ENCODE results near the gene SDR39U1.

Gene SDR39U1

DNA sequence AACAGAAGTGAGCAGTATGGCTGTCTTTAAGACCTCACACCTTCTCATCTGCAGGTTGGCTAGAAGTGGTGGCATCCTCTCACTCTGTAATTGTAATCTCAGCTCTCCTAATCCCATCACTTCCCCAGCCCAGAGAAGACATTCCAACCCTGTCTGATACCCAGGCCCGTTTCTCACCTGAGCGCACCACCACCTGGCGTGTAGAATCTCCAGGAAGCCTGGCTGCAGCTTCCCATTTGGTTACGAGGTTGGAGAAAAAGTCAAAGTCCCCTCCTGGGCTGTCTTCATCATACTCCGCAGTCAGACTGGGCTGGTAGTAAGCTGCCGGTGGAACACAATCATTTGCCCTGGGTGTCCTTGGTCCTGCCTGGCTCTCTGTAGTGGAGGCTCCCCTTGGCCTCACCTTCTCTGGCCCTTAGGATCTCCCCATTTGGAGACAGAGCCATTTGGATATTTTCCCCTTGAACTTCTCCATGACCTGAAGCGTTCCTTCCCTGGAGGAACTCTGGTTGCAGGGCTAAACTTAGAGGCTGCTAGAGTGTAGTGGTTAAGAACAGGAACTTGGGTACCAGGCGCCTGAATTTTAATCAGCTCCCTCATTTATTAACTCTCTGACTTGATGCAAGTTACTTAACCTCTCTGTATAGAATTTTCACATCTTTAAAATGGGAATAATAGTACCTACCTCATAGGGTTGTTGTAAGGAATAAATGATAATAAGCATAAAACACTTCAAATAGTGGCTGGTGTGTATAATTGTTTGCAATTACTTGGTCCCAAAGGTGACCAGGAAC lies 1.8 kb downstream of the SDR39U1 start:
- no peaks in the 10 kb centered on the region for H3K27me3 ChIP-seq (ENCODE audit: control insufficient read depth, insufficient read depth, low read length)
- no peak overlapping the region for H3K27ac ChIP-seq (ENCODE audit: low read depth, low read length)
- H3K36me3 ChIP-seq (ENCODE audit: control insufficient read depth, insufficient read depth, low read length) = peaks cover 52% of the 10 kb centered on the region
- no peaks in the 10 kb centered on the region for H3K9me3 ChIP-seq (ENCODE audit: control insufficient read depth, insufficient read depth, low read depth, low read length)
- no peaks in the 10 kb centered on the region for H3K4me1 ChIP-seq (ENCODE audit: control insufficient read depth, insufficient read depth, low read length)
- no peak overlapping the region for H3K9ac ChIP-seq (ENCODE audit: low read length)
- H3K4me3 ChIP-seq (ENCODE audit: low read depth, low read length) = no peak overlapping the region

DNA sequence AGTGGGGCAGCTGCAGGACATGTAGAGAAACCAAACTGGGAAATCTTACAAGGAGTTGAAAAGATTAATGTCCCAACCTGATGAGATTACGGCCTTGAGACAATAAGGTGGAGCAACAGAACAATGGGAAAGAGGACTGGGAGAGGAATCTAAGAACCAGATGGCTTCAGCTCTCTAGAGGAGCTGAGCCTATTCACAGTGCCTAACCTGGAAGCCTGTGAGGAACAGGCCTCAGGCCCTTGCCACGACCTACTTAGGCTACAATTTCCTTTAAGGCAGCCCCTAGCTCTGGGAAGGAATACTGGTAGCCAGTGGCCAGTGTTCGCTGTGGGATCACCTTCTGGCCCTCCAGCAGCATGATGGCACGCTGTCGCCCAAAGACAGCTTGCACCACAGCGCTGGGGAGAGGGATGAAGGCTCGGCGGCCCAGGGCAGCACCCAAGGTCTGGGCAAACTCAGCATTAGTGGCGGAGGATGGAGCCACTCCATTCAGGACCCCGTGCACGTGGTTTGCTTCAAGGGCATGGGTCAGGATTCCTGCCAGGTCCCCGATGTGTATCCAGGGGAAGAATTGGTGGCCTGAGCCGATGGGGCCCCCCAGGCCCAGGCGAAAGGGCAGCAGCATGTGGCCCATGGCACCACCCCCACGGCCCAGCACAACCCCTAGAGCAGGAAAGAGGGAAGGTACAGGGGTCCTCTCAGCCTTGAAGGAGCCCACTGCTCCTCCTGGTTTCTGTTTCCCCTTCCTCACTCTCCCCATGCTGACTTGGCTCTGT lies 2.6 kb downstream of the SDR39U1 start:
- Histone ChIP-seq H3K36me3 (ENCODE audit: control insufficient read depth, insufficient read depth, low read length) (peaks cover 52% of the 10 kb centered on the region), H3K27ac (ENCODE audit: low read depth, low read length) (no peak overlapping the region), H3K4me3 (ENCODE audit: low read depth, low read length) (no peak overlapping the region), H3K4me1 (ENCODE audit: control insufficient read depth, insufficient read depth, low read length) (no peaks in the 10 kb centered on the region), H3K9ac (ENCODE audit: low read length) (no peak overlapping the region), H3K27me3 (ENCODE audit: control insufficient read depth, insufficient read depth, low read length) (no peaks in the 10 kb centered on the region), H3K9me3 (ENCODE audit: control insufficient read depth, insufficient read depth, low read depth, low read length) (no peaks in the 10 kb centered on the region)

DNA sequence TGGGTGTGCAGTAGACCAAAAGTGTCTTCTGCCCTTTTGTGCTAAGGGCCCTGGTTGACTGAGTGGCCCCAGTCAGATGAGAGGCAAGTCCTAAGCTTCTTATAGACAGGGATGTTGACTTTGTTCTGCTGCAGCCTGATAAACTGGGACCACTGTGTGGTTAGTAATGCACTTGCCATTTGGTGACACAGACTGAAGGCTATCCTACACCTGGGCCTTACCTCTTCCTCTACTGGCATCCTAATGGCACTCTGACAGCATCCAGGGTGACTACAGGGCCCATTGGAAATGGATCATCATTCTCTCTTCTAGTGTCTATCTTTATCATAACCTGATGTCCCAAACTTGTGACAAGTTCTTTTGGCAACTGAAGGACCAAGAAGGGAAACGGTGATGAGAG lies 3.3 kb downstream of the SDR39U1 start:
- Histone ChIP-seq H3K4me3 (ENCODE audit: low read depth, low read length) (no peak overlapping the region), H3K27ac (ENCODE audit: low read depth, low read length) (no peak overlapping the region), H3K4me1 (ENCODE audit: control insufficient read depth, insufficient read depth, low read length) (no peaks in the 10 kb centered on the region), H3K36me3 (ENCODE audit: control insufficient read depth, insufficient read depth, low read length) (peaks cover 52% of the 10 kb centered on the region), H3K9ac (ENCODE audit: low read length) (no peak overlapping the region), H3K9me3 (ENCODE audit: control insufficient read depth, insufficient read depth, low read depth, low read length) (no peaks in the 10 kb centered on the region), H3K27me3 (ENCODE audit: control insufficient read depth, insufficient read depth, low read length) (no peaks in the 10 kb centered on the region)

- no peaks in the 10 kb centered on the region for H3K9me3 ChIP-seq (ENCODE audit: control insufficient read depth, insufficient read depth, low read depth, low read length)
- H3K27me3 ChIP-seq (ENCODE audit: control insufficient read depth, insufficient read depth, low read length) = no peaks in the 10 kb centered on the region
- no peak overlapping the region for H3K4me3 ChIP-seq (ENCODE audit: low read depth, low read length)
- H3K36me3 ChIP-seq (ENCODE audit: control insufficient read depth, insufficient read depth, low read length) = peaks cover 57% of the 10 kb centered on the region
- H3K27ac ChIP-seq (ENCODE audit: low read depth, low read length) = no peak overlapping the region
- no peaks in the 10 kb centered on the region for H3K4me1 ChIP-seq (ENCODE audit: control insufficient read depth, insufficient read depth, low read length)
- H3K9ac ChIP-seq (ENCODE audit: low read length) = no peak overlapping the region
Observed at GRCh38 chr14:24438223-24439097, 4.1 kb downstream of the SDR39U1 start.

- Histone ChIP-seq H3K9ac (ENCODE audit: low read length) (no peak overlapping the region), H3K4me1 (ENCODE audit: control insufficient read depth, insufficient read depth, low read length) (no peaks in the 10 kb centered on the region), H3K27ac (ENCODE audit: low read depth, low read length) (no peak overlapping the region), H3K9me3 (ENCODE audit: control insufficient read depth, insufficient read depth, low read depth, low read length) (no peaks in the 10 kb centered on the region), H3K27me3 (ENCODE audit: control insufficient read depth, insufficient read depth, low read length) (no peaks in the 10 kb centered on the region), H3K36me3 (ENCODE audit: control insufficient read depth, insufficient read depth, low read length) (peaks cover 65% of the 10 kb centered on the region), H3K4me3 (ENCODE audit: low read depth, low read length) (no peak overlapping the region)
Observed at GRCh38 chr14:24437736-24438067, 4.9 kb downstream of the SDR39U1 start.

- Histone ChIP-seq H3K27ac (ENCODE audit: low read depth, low read length) (no peak overlapping the region), H3K4me1 (ENCODE audit: control insufficient read depth, insufficient read depth, low read length) (no peaks in the 10 kb centered on the region), H3K27me3 (ENCODE audit: control insufficient read depth, insufficient read depth, low read length) (no peaks in the 10 kb centered on the region), H3K9me3 (ENCODE audit: control insufficient read depth, insufficient read depth, low read depth, low read length) (no peaks in the 10 kb centered on the region), H3K4me3 (ENCODE audit: low read depth, low read length) (no peak overlapping the region), H3K9ac (ENCODE audit: low read length) (no peak overlapping the region), H3K36me3 (ENCODE audit: control insufficient read depth, insufficient read depth, low read length) (peaks cover 69% of the 10 kb centered on the region)
Observed at GRCh38 chr14:24437020-24437735, 5.4 kb downstream of the SDR39U1 start.

- Histone ChIP-seq H3K36me3 (ENCODE audit: control insufficient read depth, insufficient read depth, low read length) (peaks cover 69% of the 10 kb centered on the region), H3K9ac (ENCODE audit: low read length) (no peak overlapping the region), H3K4me3 (ENCODE audit: low read depth, low read length) (no peak overlapping the region)
Observed at GRCh38 chr14:24436355-24437019, 6.1 kb downstream of the SDR39U1 start.

GRCh38 chr14:24435998-24436354 lies 6.6 kb downstream of the SDR39U1 start:
- Histone ChIP-seq H3K4me1 (ENCODE audit: control insufficient read depth, insufficient read depth, low read length) (peaks cover 9% of the 10 kb centered on the region), H3K9me3 (ENCODE audit: control insufficient read depth, insufficient read depth, low read depth, low read length) (no peaks in the 10 kb centered on the region), H3K27me3 (ENCODE audit: control insufficient read depth, insufficient read depth, low read length) (no peaks in the 10 kb centered on the region), H3K4me3 (ENCODE audit: low read depth, low read length) (no peak overlapping the region), H3K27ac (ENCODE audit: low read depth, low read length) (no peak overlapping the region), H3K9ac (ENCODE audit: low read length) (no peak overlapping the region), H3K36me3 (ENCODE audit: control insufficient read depth, insufficient read depth, low read length) (peaks cover 65% of the 10 kb centered on the region)

More at GRCh38 chr14:24436355-24437019, 6.1 kb downstream of the SDR39U1 start:
- Histone ChIP-seq H3K27ac (ENCODE audit: low read depth, low read length) (no peak overlapping the region), H3K4me1 (ENCODE audit: control insufficient read depth, insufficient read depth, low read length) (peaks cover 4% of the 10 kb centered on the region), H3K27me3 (ENCODE audit: control insufficient read depth, insufficient read depth, low read length) (no peaks in the 10 kb centered on the region), H3K9me3 (ENCODE audit: control insufficient read depth, insufficient read depth, low read depth, low read length) (no peaks in the 10 kb centered on the region)

DNA sequence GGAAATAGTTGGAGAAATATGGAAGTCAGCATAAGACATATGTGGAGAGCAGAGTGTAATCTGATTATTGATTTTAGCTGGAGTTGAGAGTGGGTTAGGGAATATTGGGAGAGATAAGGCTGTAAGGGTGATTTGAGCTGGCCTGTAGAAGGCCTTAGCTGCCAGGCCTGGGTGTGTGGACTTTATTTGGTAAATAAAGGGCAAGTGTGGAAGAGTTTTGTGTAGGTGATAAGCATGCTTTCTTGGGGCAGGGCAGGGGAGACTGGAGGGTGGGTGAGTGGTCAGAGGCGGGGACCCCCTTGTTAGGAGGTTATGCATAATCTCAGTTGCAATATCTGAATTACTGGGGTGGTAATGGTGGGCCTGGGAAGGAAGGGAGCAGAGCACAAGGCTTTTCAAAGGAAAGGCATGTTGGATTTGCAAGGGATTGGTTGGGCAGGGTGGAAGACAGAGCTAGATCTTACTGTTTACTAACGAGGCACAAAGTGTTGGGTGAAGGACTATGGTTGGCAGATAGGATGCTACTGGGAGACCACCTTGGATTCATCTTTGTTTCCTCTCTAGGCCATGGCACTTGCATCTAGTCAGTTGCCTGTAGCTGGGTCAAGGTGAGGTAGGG lies 7.3 kb downstream of the SDR39U1 start:
- Histone ChIP-seq H3K9me3 (ENCODE audit: control insufficient read depth, insufficient read depth, low read depth, low read length) (no peaks in the 10 kb centered on the region), H3K4me1 (ENCODE audit: control insufficient read depth, insufficient read depth, low read length) (peaks cover 12% of the 10 kb centered on the region), H3K27me3 (ENCODE audit: control insufficient read depth, insufficient read depth, low read length) (no peaks in the 10 kb centered on the region), H3K27ac (ENCODE audit: low read depth, low read length) (no peak overlapping the region), H3K9ac (ENCODE audit: low read length) (no peak overlapping the region), H3K36me3 (ENCODE audit: control insufficient read depth, insufficient read depth, low read length) (peaks cover 58% of the 10 kb centered on the region), H3K4me3 (ENCODE audit: low read depth, low read length) (no peak overlapping the region)

GRCh38 chr14:24434676-24435075 lies 7.9 kb downstream of the SDR39U1 start:
- Histone ChIP-seq H3K27me3 (ENCODE audit: control insufficient read depth, insufficient read depth, low read length) (no peaks in the 10 kb centered on the region), H3K36me3 (ENCODE audit: control insufficient read depth, insufficient read depth, low read length) (peaks cover 52% of the 10 kb centered on the region), H3K9ac (ENCODE audit: low read length) (no peak overlapping the region), H3K27ac (ENCODE audit: low read depth, low read length) (no peak overlapping the region), H3K4me1 (ENCODE audit: control insufficient read depth, insufficient read depth, low read length) (peaks cover 12% of the 10 kb centered on the region), H3K4me3 (ENCODE audit: low read depth, low read length) (no peak overlapping the region), H3K9me3 (ENCODE audit: control insufficient read depth, insufficient read depth, low read depth, low read length) (no peaks in the 10 kb centered on the region)

Data from HUES6 (cell line).